GM10266 (cell line): ENCODE measurements around the gene PDE1C.

Experiments
- DNase-seq: peaks from one replicate; pipeline ENCODE4 v3.0.0; 2012; ENCODE audit errors: extremely low spot score
- CTCF ChIP-seq: IDR thresholded peaks from 2 replicates; pipeline ENCODE4 v1.5.1; 2012; ENCODE audit warnings: mild to moderate bottlenecking, low read depth; ENCODE audit not compliant: control insufficient read depth, insufficient read depth; ENCODE audit errors: missing control alignments

PDE1C gene

DNA sequence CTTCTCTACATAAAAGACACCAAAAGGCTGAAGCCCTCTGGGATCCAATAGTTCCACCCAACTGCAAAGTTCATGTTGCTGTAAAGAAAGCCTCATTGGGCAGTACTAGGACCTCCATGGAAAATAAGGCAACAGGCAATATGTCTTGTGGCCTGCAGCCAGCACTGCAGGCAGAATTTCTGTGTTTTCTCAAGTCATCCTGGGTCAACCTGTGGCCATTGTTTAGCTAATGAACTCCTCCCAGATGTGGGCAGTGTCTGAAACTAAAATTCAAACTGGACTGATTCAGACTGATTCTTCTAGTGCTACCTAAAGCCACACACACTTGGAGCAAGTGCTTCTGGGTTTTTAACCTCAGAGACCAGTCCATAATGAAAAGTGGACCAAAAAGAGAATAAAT lies 241.7 kb downstream of the PDE1C start:
- DNase-seq = no peak
- no peak for TF ChIP-seq CTCF

GRCh38 chr7:31825576-31825975 lies 244.6 kb downstream of the PDE1C start:
- no peak for TF ChIP-seq CTCF
- DNase-seq = no peak

DNA sequence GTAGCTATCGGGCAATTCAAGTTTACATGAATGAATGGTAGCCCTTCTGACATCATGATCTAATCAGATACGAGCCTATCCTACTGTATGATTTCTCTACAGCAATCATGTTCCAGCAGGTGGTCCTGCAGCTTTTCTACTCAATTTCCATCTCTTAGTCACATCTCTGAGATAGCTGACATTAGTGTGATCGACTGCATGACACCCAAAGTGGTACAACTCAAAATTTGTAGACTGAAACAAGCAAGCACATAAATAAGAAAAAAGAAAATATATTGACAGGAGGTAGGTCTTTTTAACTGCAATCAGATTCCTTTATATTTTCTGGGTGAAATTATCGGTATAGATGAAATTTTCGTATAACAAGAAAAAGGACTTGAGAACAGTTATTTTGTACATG lies 251.2 kb downstream of the PDE1C start:
- no peak for DNase-seq
- no peak for TF ChIP-seq CTCF

DNA sequence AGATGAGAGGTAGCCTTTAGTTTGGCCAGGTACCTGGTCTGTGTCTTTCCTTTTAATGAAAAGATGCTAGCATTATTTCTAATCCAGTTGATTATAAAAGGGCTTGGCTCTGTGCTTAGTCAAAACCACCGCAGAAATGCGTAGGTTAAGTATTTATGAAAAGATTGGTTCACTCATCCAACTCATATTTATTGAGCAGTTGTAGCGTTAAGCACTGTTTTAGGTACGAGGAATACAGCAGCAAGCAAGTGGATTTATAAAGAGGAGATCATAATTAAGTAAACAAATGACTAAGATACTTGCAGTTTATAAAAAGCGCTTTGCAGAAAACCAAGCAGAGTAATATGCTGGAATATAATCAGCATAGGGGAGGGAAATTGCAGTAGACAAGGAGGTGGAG lies 253.4 kb downstream of the PDE1C start:
- DNase-seq = no peak
- TF ChIP-seq CTCF = no peak

- no peak for DNase-seq
Observed at GRCh38 chr7:31815796-31816195, 254.4 kb downstream of the PDE1C start.

DNA sequence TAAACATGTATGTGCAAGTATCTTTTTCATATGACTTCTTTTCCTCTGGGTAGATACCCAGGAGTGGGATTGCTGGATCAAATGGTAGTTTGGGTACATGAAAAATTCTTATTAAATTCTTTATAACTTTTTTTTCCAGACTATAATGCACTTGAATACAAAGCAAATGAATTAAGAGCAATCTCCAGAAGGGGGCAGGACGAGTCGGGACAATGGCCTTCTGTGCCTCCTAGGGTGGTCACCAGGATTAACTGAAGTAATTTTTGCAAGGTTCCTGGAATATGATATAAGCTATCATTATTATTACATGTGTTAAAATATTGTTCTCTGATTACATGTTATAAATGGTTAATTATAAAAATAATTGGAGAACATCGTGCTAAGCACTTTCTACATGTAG lies 256.0 kb downstream of the PDE1C start:
- DNase-seq = no peak
- no peak for TF ChIP-seq CTCF

More at GRCh38 chr7:31815796-31816195, 254.4 kb downstream of the PDE1C start:
- no peak for TF ChIP-seq CTCF

DNA sequence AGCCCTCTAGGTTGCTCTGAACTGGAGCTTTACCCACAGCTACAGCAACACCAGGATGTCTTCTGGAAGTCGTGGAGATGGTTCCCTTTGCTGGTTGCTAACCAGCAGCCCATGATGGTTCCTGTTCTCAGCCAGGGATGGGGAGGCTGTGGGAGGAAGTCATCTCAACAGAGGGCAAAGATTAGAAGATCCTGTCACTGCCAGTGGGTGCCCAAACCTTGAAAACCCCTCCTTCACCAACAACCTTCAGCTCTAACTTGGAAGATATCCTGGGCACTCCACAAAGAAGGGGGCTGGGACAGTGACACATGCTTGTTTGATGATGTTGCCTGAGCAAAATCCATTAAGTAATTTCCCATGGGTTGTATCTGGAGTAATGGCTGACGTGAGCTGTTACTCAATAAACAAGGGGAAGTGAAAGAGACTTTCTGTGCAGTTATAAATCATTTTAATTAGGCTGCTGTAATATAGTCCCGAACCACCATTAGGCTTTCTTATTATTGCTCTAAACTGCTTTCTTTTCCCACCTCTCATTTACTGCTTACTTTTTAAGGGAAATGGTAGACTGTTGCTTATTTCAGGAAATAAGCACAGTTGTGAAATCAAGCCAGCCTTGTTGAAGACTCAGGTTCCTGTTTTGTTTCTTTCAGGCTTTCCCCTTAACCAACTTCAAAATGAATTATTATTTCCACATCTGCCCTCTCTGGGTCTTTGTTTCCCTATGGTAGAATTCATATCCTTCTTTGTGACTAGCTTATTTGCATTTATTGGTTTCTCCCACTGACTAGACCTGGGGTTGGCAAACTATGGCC lies 258.4 kb downstream of the PDE1C start:
- no peak for DNase-seq
- TF ChIP-seq CTCF = no peak
